H9 (cell line): ENCODE data around the gene TRMT1L. TPM values are rescaled to one million over a fixed set of nuclear protein-coding genes. Genes with fewer than 3 reads are reported as not detected.

Source experiments
- DNase-seq: peaks from one replicate; pipeline ENCODE4 v3.0.0-alpha.2; 2017
- H2AFZ ChIP-seq: one replicate; pipeline ENCODE4 v1.6.1; 2013; ENCODE audit warnings: mild to moderate bottlenecking, low read length, control low read depth, moderate library complexity
- H2AK5ac ChIP-seq: 2 replicates; pipeline ENCODE4 v1.6.1; 2013; ENCODE audit warnings: low read length, control low read depth, mixed read lengths; ENCODE audit not compliant: insufficient read length
- H2BK120ac ChIP-seq: one replicate; pipeline ENCODE4 v1.6.1; 2013; ENCODE audit warnings: low read depth, mild to moderate bottlenecking, low read length, control low read depth, inconsistent platforms; ENCODE audit not compliant: poor library complexity, severe bottlenecking
- H2BK12ac ChIP-seq: 2 replicates; pipeline ENCODE4 v1.6.1; 2013; ENCODE audit warnings: low read length, control low read depth, mixed read lengths, low read depth; ENCODE audit not compliant: insufficient read length
- H2BK15ac ChIP-seq: 2 replicates; pipeline ENCODE4 v1.6.1; 2013; ENCODE audit warnings: low read depth, low read length, control low read depth
- H2BK20ac ChIP-seq: one replicate; pipeline ENCODE4 v1.6.1; 2013; ENCODE audit warnings: low read depth, mild to moderate bottlenecking, low read length, control low read depth, inconsistent platforms; ENCODE audit not compliant: poor library complexity, severe bottlenecking
- H2BK5ac ChIP-seq: 2 replicates; pipeline ENCODE4 v1.6.1; 2013; ENCODE audit warnings: low read length, control low read depth, mixed read lengths; ENCODE audit not compliant: insufficient read length
- H3K14ac ChIP-seq: 2 replicates; pipeline ENCODE4 v1.6.1; 2013; ENCODE audit warnings: low read length, control low read depth; ENCODE audit not compliant: insufficient read depth
- H3K18ac ChIP-seq: 2 replicates; pipeline ENCODE4 v1.6.1; 2013; ENCODE audit warnings: low read depth, mild to moderate bottlenecking, mixed read lengths, low read length, control low read depth; ENCODE audit not compliant: insufficient read length
- H3K23ac ChIP-seq: 2 replicates; pipeline ENCODE4 v1.6.1; 2013; ENCODE audit warnings: low read length, control low read depth, mixed read lengths, low read depth; ENCODE audit not compliant: insufficient read length
- H3K23me2 ChIP-seq: 2 replicates; pipeline ENCODE4 v1.6.1; 2013; ENCODE audit warnings: low read depth, mild to moderate bottlenecking, mixed read lengths, low read length, control low read depth; ENCODE audit not compliant: insufficient read length, poor library complexity, severe bottlenecking
- H3K27ac ChIP-seq: 2 replicates; pipeline ENCODE4 v1.5.1; 2013; ENCODE audit warnings: low read length, control low read depth, mixed read lengths, low read depth; ENCODE audit not compliant: insufficient read length
- H3K27me3 ChIP-seq: 2 replicates; pipeline ENCODE4 v1.6.1; 2013; ENCODE audit warnings: low read length, control low read depth, inconsistent platforms; ENCODE audit not compliant: insufficient read depth
- H3K4ac ChIP-seq: 2 replicates; pipeline ENCODE4 v1.6.1; 2013; ENCODE audit warnings: low read depth, mild to moderate bottlenecking, control low read depth, inconsistent platforms, low read length, moderate library complexity
- H3K4me1 ChIP-seq: 2 replicates; pipeline ENCODE4 v1.6.1; 2013; ENCODE audit warnings: low read length, control low read depth, inconsistent platforms; ENCODE audit not compliant: insufficient read depth
- H3K4me2 ChIP-seq: 2 replicates; pipeline ENCODE4 v1.6.1; 2013; ENCODE audit warnings: low read length, control low read depth, mixed read lengths; ENCODE audit not compliant: insufficient read length, insufficient read depth
- H3K56ac ChIP-seq: 2 replicates; pipeline ENCODE4 v1.6.1; 2013; ENCODE audit warnings: low read depth, mild to moderate bottlenecking, mixed read lengths, low read length, control low read depth; ENCODE audit not compliant: insufficient read length
- H3K79me1 ChIP-seq: 2 replicates; pipeline ENCODE4 v1.6.1; 2013; ENCODE audit warnings: low read depth, mild to moderate bottlenecking, moderate library complexity, low read length, control low read depth, inconsistent platforms; ENCODE audit not compliant: insufficient read depth, poor library complexity, severe bottlenecking
- H3K79me2 ChIP-seq: 2 replicates; pipeline ENCODE4 v1.6.1; 2013; ENCODE audit warnings: low read length, control low read depth, inconsistent platforms; ENCODE audit not compliant: insufficient read depth
- H3K9ac ChIP-seq: 2 replicates; pipeline ENCODE4 v1.6.1; 2013; ENCODE audit warnings: low read length, control low read depth, mixed read lengths; ENCODE audit not compliant: insufficient read length; ENCODE audit errors: extremely low read depth
- H3K9me3 ChIP-seq: one replicate; pipeline ENCODE4 v1.6.1; 2013; ENCODE audit warnings: low read depth, low read length, inconsistent platforms; ENCODE audit not compliant: control insufficient read depth
- H3T11ph ChIP-seq: one replicate; pipeline ENCODE4 v1.6.1; 2013; ENCODE audit warnings: mild to moderate bottlenecking, low read length, control low read depth, inconsistent platforms
- H4K20me1 ChIP-seq: one replicate; pipeline ENCODE4 v1.6.1; 2013; ENCODE audit not compliant: control insufficient read depth, insufficient read length, insufficient read depth
- H4K5ac ChIP-seq: 2 replicates; pipeline ENCODE4 v1.6.1; 2013; ENCODE audit warnings: low read depth, mild to moderate bottlenecking, mixed read lengths, low read length, control low read depth; ENCODE audit not compliant: insufficient read length
- H4K8ac ChIP-seq: replicated peaks from 2 replicates; pipeline ENCODE4 v1.6.1; 2013; ENCODE audit warnings: low read length, control low read depth, mixed read lengths, low read depth; ENCODE audit not compliant: insufficient read length
- H4K91ac ChIP-seq: 2 replicates; pipeline ENCODE4 v1.6.1; 2013; ENCODE audit warnings: low read depth, mild to moderate bottlenecking, moderate library complexity, mixed read lengths, low read length, control low read depth; ENCODE audit not compliant: insufficient read length
- H3K27ac Mint-ChIP-seq, 3 experiments: 2 replicates in 2 of 3; 3 replicates in 1 of 3; pipeline ENCODE4 v1.8.0; 2020 to 2021; ENCODE audit warnings: mixed read lengths in 3 of 3, mild to moderate bottlenecking in 1 of 3, moderate library complexity in 1 of 3
- H3K27me3 Mint-ChIP-seq: 2 replicates; pipeline ENCODE4 v1.8.0; 2021; ENCODE audit warnings: low read depth, mild to moderate bottlenecking, moderate library complexity, mixed read lengths
- H3K36me3 Mint-ChIP-seq, 3 experiments: 2 replicates in 2 of 3; 3 replicates in 1 of 3; pipeline ENCODE4 v1.8.0; 2020 to 2021; ENCODE audit warnings: low read depth in 3 of 3, mixed read lengths in 3 of 3; ENCODE audit not compliant: insufficient read depth in 1 of 3
- H3K4me1 Mint-ChIP-seq, 2 experiments: 2 replicates each; pipeline ENCODE4 v1.8.0; 2020; ENCODE audit warnings: mixed read lengths in 2 of 2
- H3K4me3 Mint-ChIP-seq, 2 experiments: 2 replicates in 1 of 2; 3 replicates in 1 of 2; pipeline ENCODE4 v1.8.0; 2020 to 2021; ENCODE audit warnings: mild to moderate bottlenecking in 2 of 2, mixed read lengths in 2 of 2, moderate library complexity in 1 of 2
- H3K9me3 Mint-ChIP-seq, 2 experiments: 2 replicates in 1 of 2; 3 replicates in 1 of 2; pipeline ENCODE4 v1.8.0; 2020; ENCODE audit warnings: mild to moderate bottlenecking in 2 of 2, mixed read lengths in 2 of 2, moderate library complexity in 1 of 2
- CTCF ChIP-seq: fragments of 200-600 bp; sonication (generic); conservative IDR thresholded peaks from 3 replicates; pipeline ENCODE4 v1.8.0; 2021; ENCODE audit warnings: antibody characterized with exemption, mild to moderate bottlenecking
- total RNA-seq: library from RNA; stranded (reverse); gene quantifications from 2 replicates; pipeline ENCODE4 v1.2.1, GENCODE V29; 2021

TRMT1L gene
- total RNA-seq, 1 experiment from 2014 or later = 17.9 TPM

- Histone ChIP-seq H3K23ac (no peak overlapping the region), H3K27ac (no peak overlapping the region), H2BK20ac (no peak overlapping the region), H4K91ac (no peak overlapping the region), H2BK5ac (no peak overlapping the region), H3K9me3 (no peaks in the 10 kb centered on the region), H2BK15ac (no peak overlapping the region), H3K9ac (no peak overlapping the region), H3K56ac (no peak overlapping the region), H2AFZ (no peak overlapping the region), H3K18ac (no peak overlapping the region), H3K4me2 (no peak overlapping the region), H3K79me2 (no peaks in the 10 kb centered on the region; the same call in 1 of the 2 replicates), H2AK5ac (no peak overlapping the region), H2BK12ac (no peak overlapping the region), H4K20me1 (no peaks in the 10 kb centered on the region), H3K4me1 (no peaks in the 10 kb centered on the region), H3T11ph (no peak overlapping the region), H3K23me2 (no peaks in the 10 kb centered on the region), H3K27me3 (no peaks in the 10 kb centered on the region), H3K79me1 (no peaks in the 10 kb centered on the region), H2BK120ac (no peak overlapping the region), H4K8ac (no peak overlapping the region), H3K14ac (no peak overlapping the region), H3K4ac (no peak overlapping the region), H4K5ac (no peak overlapping the region)
- no peak for TF ChIP-seq CTCF
- H3K9me3 Mint-ChIP-seq = peaks cover 12 to 17% of the 10 kb centered on the region in 2 experiments
- no peaks in the 10 kb centered on the region for H3K4me1 Mint-ChIP-seq
- no peak overlapping the region for H3K4me3 Mint-ChIP-seq
- H3K27me3 Mint-ChIP-seq = no peaks in the 10 kb centered on the region; the same call in 1 of the 2 replicates
- DNase-seq = no peak
- H3K27ac Mint-ChIP-seq = no peak overlapping the region
- peaks cover 6 to 15% (median 13%) of the 10 kb centered on the region in 3 experiments; a peak in 5 of 7 replicates for H3K36me3 Mint-ChIP-seq
Observed at GRCh38 chr1:185108321-185108720, 48.4 kb downstream of the TRMT1L start.
